ENCODE results near the gene TMEFF2. TPM values are rescaled to one million over a fixed set of nuclear protein-coding genes. Genes with fewer than 3 reads are reported as not detected.

The TMEFF2 gene
- total RNA-seq, 4 donors from 2014 or later, result 0.27 to 0.32 TPM; not detected in 2

DNA sequence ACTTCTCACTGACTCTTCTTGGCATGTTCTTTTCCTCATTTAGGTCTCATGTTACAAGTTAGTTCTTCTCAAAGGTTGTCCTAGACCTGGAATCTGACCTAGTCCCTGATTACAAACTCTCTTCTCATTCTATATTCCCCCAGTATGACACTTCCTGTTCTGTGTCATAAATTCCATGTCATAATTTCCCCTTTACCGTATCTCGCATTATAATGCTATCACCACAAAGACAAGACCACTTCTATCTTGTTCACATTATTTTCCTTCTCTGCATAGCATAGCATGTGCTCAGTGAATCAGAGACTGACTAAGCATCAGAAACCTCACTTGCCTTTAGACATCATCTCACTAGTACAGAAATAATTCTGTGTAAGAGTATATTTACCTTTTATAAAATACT, 284.2 kb downstream of the TMEFF2 start:
- Histone ChIP-seq H3K27me3 (no peaks in the 10 kb centered on the region), H3K9me3 (no peaks in the 10 kb centered on the region), H3K27ac (no peak overlapping the region), H3K4me3 (no peak overlapping the region), H3K4me1 (no peaks in the 10 kb centered on the region), H3K36me3 (no peaks in the 10 kb centered on the region)
- DNase-seq, result no peak
- TF ChIP-seq POLR2A (IDR thresholded peaks at IDR 0.05) (no peak), EP300 (IDR thresholded peaks at IDR 0.05; ENCODE audit: low read depth) (no peak), POLR2AphosphoS5 (IDR thresholded peaks at IDR 0.05) (no peak)
- TF ChIP-seq, protein P1, sequence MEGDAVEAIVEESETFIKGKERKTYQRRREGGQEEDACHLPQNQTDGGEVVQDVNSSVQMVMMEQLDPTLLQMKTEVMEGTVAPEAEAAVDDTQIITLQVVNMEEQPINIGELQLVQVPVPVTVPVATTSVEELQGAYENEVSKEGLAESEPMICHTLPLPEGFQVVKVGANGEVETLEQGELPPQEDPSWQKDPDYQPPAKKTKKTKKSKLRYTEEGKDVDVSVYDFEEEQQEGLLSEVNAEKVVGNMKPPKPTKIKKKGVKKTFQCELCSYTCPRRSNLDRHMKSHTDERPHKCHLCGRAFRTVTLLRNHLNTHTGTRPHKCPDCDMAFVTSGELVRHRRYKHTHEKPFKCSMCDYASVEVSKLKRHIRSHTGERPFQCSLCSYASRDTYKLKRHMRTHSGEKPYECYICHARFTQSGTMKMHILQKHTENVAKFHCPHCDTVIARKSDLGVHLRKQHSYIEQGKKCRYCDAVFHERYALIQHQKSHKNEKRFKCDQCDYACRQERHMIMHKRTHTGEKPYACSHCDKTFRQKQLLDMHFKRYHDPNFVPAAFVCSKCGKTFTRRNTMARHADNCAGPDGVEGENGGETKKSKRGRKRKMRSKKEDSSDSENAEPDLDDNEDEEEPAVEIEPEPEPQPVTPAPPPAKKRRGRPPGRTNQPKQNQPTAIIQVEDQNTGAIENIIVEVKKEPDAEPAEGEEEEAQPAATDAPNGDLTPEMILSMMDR (IDR thresholded peaks at IDR 0.05), result no peak
- WGBS, 2 donors (ENCODE audit: low coverage in 1 of 2), result 46 to 49% methylated on average over 2 of the region's 2 CpGs
- intact Hi-C loops (cut with DNase I; ENCODE audit: low total_unique reads) (no loop called here), in situ Hi-C loops (cut with MboI; ENCODE audit: low pct_ligation_motif_present in 1 of 4, low pct_unique_long_range_greater_than_20kb in 1 of 4, low sequenced_read_pairs in 3 of 4) (no loop called here)

DNA sequence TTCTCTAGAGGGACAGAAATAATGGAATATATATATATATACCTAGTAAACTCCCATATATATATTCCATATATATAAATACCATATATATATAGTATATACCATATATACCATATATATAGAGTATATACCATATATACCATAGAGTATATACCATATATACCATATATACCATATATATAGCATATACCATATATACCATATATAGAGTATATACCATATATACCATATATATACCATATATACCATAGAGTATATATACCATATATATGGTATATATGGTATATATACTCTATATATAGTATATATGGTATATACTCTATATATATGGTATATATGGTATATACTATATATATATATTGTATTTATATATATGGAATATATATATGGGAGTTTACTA, 285.9 kb downstream of the TMEFF2 start:
- H3K27me3 ChIP-seq, result no peaks in the 10 kb centered on the region
- H3K9me3 ChIP-seq, result no peaks in the 10 kb centered on the region
- intact Hi-C loops (cut with DNase I; ENCODE audit: low total_unique reads) (no loop called here), in situ Hi-C loops (cut with MboI; ENCODE audit: low pct_ligation_motif_present in 1 of 4, low pct_unique_long_range_greater_than_20kb in 1 of 4, low sequenced_read_pairs in 3 of 4) (no loop called here)
- H3K36me3 ChIP-seq, result no peaks in the 10 kb centered on the region
- no peak overlapping the region for H3K27ac ChIP-seq
- no peak for DNase-seq
- no peak overlapping the region for H3K4me3 ChIP-seq
- no peak for TF ChIP-seq EP300 (IDR thresholded peaks at IDR 0.05; ENCODE audit: low read depth)
- TF ChIP-seq, protein P1 (IDR thresholded peaks at IDR 0.05), result no peak
- no peak for TF ChIP-seq POLR2AphosphoS5 (IDR thresholded peaks at IDR 0.05)
- no peak for TF ChIP-seq POLR2A (IDR thresholded peaks at IDR 0.05)
- H3K4me1 ChIP-seq, result no peaks in the 10 kb centered on the region

DNA sequence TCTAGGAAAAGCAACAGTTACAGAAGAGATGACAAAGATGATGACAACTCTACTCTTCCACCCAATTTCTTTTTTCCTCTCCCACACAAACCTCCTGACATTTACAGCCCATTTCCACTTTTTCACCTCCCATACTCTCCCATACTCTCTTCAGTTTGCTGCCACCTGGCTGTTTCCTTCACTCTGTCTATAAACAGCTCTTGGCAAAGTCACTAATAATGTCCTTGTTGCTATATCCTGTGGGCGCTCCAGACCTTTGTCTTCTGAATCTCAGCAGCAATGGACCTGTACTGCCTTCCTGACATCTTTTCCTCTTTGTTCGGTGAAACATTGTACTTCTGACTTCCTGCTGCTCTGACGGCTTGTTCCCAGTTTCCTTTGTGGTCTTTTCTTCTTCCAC, 287.2 kb downstream of the TMEFF2 start:
- in situ Hi-C loops (cut with MboI; ENCODE audit: low pct_ligation_motif_present in 1 of 4, low pct_unique_long_range_greater_than_20kb in 1 of 4, low sequenced_read_pairs in 3 of 4), result no loop called here
- intact Hi-C loops (cut with DNase I; ENCODE audit: low total_unique reads), result no loop called here
- Histone ChIP-seq H3K4me3 (no peak overlapping the region), H3K36me3 (no peaks in the 10 kb centered on the region), H3K4me1 (no peaks in the 10 kb centered on the region), H3K27ac (no peak overlapping the region), H3K27me3 (no peaks in the 10 kb centered on the region), H3K9me3 (no peaks in the 10 kb centered on the region)
- no peak for TF ChIP-seq POLR2AphosphoS5 (IDR thresholded peaks at IDR 0.05)
- TF ChIP-seq, protein P1 (IDR thresholded peaks at IDR 0.05), result no peak
- no peak for TF ChIP-seq EP300 (IDR thresholded peaks at IDR 0.05; ENCODE audit: low read depth)
- TF ChIP-seq POLR2A (IDR thresholded peaks at IDR 0.05), result no peak
- WGBS, 2 donors (ENCODE audit: low coverage in 1 of 2), result 79 to 82% methylated on average over 3 of the region's 3 CpGs
- DNase-seq, result no peak

DNA sequence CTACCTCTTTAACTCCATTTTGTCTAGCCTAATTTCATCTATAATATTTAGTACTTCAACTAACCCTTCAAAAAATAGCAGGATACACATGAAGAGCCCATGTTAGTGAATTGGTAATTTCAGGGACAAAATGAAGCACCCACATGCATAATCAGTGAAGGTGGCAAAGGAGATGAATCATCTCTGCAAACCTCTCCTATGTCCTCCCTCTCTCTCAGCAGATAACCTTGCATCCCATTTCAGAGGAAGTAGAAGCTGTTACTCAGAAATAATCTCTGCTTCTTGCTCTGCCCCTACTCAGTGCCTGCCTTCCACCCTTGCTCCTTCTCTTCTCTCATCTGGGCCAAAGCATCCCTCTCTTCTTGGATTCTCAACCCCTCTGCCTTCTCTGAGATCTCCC, 287.6 kb downstream of the TMEFF2 start:
- intact Hi-C loops (cut with DNase I; ENCODE audit: low total_unique reads) (no loop called here), in situ Hi-C loops (cut with MboI; ENCODE audit: low pct_ligation_motif_present in 1 of 4, low pct_unique_long_range_greater_than_20kb in 1 of 4, low sequenced_read_pairs in 3 of 4) (no loop called here)
- DNase-seq, result no peak
- Histone ChIP-seq H3K4me1 (no peaks in the 10 kb centered on the region), H3K27me3 (no peaks in the 10 kb centered on the region), H3K4me3 (no peak overlapping the region), H3K36me3 (no peaks in the 10 kb centered on the region), H3K9me3 (no peaks in the 10 kb centered on the region), H3K27ac (no peak overlapping the region)
- no peak for TF ChIP-seq EP300 (IDR thresholded peaks at IDR 0.05; ENCODE audit: low read depth)
- no peak for TF ChIP-seq POLR2AphosphoS5 (IDR thresholded peaks at IDR 0.05)
- TF ChIP-seq POLR2A (IDR thresholded peaks at IDR 0.05), result no peak
- TF ChIP-seq, protein P1 (IDR thresholded peaks at IDR 0.05), result no peak
